Hepatocyte (in vitro differentiated cells): ENCODE results near the gene AOC1. TPM values are rescaled to one million over a fixed set of nuclear protein-coding genes. Genes with fewer than 3 reads are reported as not detected.

ENCODE experiments used
- DNase-seq: peaks from one replicate; pipeline ENCODE4 v3.0.0-alpha.2; 2016; ENCODE audit warnings: low spot score
- H2AFZ ChIP-seq: fragments of 200-600 bp; sonication (generic); 2 replicates; pipeline ENCODE4 v1.6.0; 2016; ENCODE audit warnings: antibody characterized with exemption, mild to moderate bottlenecking
- H3K27ac ChIP-seq: fragments of 200-600 bp; sonication (generic); 2 replicates; pipeline ENCODE4 v1.5.1; 2016; ENCODE audit warnings: mild to moderate bottlenecking
- H3K27me3 ChIP-seq: fragments of 200-600 bp; sonication (generic); 2 replicates; pipeline ENCODE4 v1.6.1; 2016
- H3K36me3 ChIP-seq: fragments of 200-600 bp; sonication (generic); replicated peaks from 2 replicates; pipeline ENCODE4 v1.5.1; 2016; ENCODE audit warnings: low read depth; ENCODE audit not compliant: insufficient read depth
- H3K4me1 ChIP-seq: fragments of 200-600 bp; sonication (generic); 2 replicates; pipeline ENCODE4 v1.5.1; 2016; ENCODE audit warnings: mild to moderate bottlenecking, moderate library complexity; ENCODE audit not compliant: insufficient read depth
- H3K4me2 ChIP-seq: fragments of 200-600 bp; sonication (generic); 2 replicates; pipeline ENCODE4 v1.6.0; 2016
- H3K4me3 ChIP-seq: fragments of 200-600 bp; sonication (generic); 2 replicates; pipeline ENCODE4 v1.5.1; 2016; ENCODE audit warnings: mild to moderate bottlenecking
- H3K79me2 ChIP-seq: fragments of 200-600 bp; sonication (generic); 2 replicates; pipeline ENCODE4 v1.6.0; 2017; ENCODE audit warnings: mild to moderate bottlenecking
- H3K9me2 ChIP-seq: fragments of 200-600 bp; sonication (generic); replicated peaks from 2 replicates; pipeline ENCODE4 v1.6.0; 2017; ENCODE audit warnings: mild to moderate bottlenecking; ENCODE audit not compliant: insufficient read depth
- H3K9me3 ChIP-seq: fragments of 200-600 bp; sonication (generic); 2 replicates; pipeline ENCODE4 v1.5.1; 2016; ENCODE audit warnings: low read depth, mild to moderate bottlenecking
- H4K20me1 ChIP-seq: fragments of 200-600 bp; sonication (generic); 2 replicates; pipeline ENCODE4 v1.6.0; 2016; ENCODE audit warnings: mild to moderate bottlenecking; ENCODE audit not compliant: insufficient read depth, poor library complexity, severe bottlenecking
- EZH2 ChIP-seq: fragments of 200-600 bp; sonication (generic); IDR thresholded peaks from 2 replicates; pipeline ENCODE4 v1.6.1; 2016; ENCODE audit warnings: antibody characterized with exemption, mild to moderate bottlenecking, borderline replicate concordance
- EZH2phosphoT487 ChIP-seq: fragments of 200-600 bp; sonication (generic); IDR thresholded peaks from one replicate; pipeline ENCODE4 v1.6.1; 2018; ENCODE audit warnings: antibody characterized with exemption, mild to moderate bottlenecking, low read depth, moderate library complexity; ENCODE audit not compliant: unreplicated experiment, severe bottlenecking
- WGBS: methylation state at CpG from one replicate; pipeline ENCODE4 v1.1.6; 2016; ENCODE audit warnings: low lambda C conversion rate; ENCODE audit errors: missing lambda C conversion rate; 5-methylcytosine and 5-hydroxymethylcytosine counted together
- polyA plus RNA-seq: library from polyadenylated mRNA; unstranded; fragments of >200 nt; fragmentation: Nextera tagmentation; extraction: Ambion mirVana; gene quantifications from 2 replicates; pipeline ENCODE4 v1.2.1, GENCODE V29; 2016
- total RNA-seq: library from RNA; depleted of rRNA; stranded (reverse); fragments of >200 nt; gene quantifications from 2 replicates; pipeline ENCODE4 v1.2.3, GENCODE V29; 2014
- TF ChIP-seq, protein P1 (sequence below): fragments of 200-600 bp; sonication (generic); IDR thresholded peaks from 2 replicates; pipeline ENCODE4 v1.5.1; 2016; ENCODE audit warnings: antibody characterized with exemption, mild to moderate bottlenecking; ENCODE audit not compliant: poor library complexity

The AOC1 gene
- total and polyA plus RNA-seq, 2 experiments from 2014 or later = 5.9 to 9.1 TPM

DNA sequence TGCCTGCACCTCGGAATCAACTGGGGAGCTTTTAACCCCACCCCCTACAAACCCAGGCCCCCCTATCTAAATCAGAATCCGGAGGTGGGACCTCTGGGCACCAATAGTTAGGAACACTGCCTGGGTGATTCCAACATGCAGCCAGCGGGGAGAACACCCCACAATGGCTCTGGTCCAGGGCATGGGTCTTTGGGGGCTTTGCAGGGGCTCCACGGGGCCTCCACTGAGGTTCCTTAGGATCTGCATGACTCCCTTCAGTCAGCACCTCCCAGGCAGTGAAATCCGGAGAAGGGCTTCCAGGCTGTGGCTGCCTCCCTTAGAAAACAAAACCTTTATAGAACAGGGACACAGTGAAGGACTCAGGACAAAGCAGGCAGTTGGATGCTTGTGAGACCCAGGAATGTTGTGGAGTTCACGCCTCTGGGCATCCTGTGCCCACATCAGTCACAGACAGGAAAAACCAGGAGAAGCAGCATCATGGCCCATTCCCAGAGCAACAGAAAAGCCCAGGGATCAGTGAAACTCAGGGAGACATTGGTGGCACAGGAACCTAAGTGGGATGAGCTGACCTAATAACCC, 16.5 kb upstream of the AOC1 start:
- no peaks in the 10 kb centered on the region for H3K4me1 ChIP-seq
- H3K27me3 ChIP-seq = no peaks in the 10 kb centered on the region
- H3K4me2 ChIP-seq = no peak overlapping the region
- H4K20me1 ChIP-seq = no peaks in the 10 kb centered on the region
- 85% methylated on average over 6 of the region's 6 CpGs for WGBS
- H3K4me3 ChIP-seq = no peak overlapping the region
- H3K27ac ChIP-seq = no peak overlapping the region
- no peaks in the 10 kb centered on the region for H3K9me2 ChIP-seq
- no peaks in the 10 kb centered on the region for H3K9me3 ChIP-seq
- no peaks in the 10 kb centered on the region for H3K79me2 ChIP-seq
- TF ChIP-seq, protein P1, sequence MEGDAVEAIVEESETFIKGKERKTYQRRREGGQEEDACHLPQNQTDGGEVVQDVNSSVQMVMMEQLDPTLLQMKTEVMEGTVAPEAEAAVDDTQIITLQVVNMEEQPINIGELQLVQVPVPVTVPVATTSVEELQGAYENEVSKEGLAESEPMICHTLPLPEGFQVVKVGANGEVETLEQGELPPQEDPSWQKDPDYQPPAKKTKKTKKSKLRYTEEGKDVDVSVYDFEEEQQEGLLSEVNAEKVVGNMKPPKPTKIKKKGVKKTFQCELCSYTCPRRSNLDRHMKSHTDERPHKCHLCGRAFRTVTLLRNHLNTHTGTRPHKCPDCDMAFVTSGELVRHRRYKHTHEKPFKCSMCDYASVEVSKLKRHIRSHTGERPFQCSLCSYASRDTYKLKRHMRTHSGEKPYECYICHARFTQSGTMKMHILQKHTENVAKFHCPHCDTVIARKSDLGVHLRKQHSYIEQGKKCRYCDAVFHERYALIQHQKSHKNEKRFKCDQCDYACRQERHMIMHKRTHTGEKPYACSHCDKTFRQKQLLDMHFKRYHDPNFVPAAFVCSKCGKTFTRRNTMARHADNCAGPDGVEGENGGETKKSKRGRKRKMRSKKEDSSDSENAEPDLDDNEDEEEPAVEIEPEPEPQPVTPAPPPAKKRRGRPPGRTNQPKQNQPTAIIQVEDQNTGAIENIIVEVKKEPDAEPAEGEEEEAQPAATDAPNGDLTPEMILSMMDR = no peak
- TF ChIP-seq EZH2 (no peak), EZH2phosphoT487 (no peak)
- no peaks in the 10 kb centered on the region for H3K36me3 ChIP-seq
- DNase-seq = no peak
- H2AFZ ChIP-seq = no peak overlapping the region

DNA sequence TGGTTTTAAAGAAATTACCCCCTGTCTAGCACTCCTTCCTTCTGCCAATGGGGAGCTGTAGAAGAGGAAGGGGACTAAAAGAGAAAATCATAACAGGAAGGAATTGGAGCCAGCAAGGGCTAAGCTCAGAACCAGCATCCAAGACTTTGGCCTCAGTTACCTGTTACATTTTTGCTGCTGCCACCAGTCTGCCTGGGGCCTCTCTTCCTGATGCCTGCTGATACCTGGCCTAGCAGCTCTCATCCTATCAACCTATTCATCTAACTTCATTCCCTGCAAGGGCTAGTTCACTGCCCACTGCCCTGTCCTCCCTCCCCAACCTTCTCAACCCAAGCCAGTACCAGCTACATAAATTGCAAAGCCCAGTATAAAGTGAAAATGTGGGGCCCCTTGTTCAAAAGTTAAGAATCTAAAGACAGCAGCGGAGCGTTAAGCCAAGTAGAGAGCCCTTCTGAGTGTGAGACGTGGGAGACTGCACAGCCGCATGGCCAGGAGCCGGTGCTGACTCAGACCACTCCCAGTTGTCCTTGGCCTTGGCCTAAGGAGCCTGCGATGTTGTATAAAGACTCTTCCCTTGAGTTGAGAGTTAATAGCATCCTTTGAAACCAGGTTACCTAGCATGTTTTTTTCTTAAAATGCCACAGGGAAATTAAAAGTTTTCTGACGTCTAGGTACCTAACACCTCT, 13.2 kb upstream of the AOC1 start:
- Histone ChIP-seq H3K36me3 (no peaks in the 10 kb centered on the region), H3K4me1 (no peaks in the 10 kb centered on the region), H3K4me2 (no peak overlapping the region), H3K79me2 (no peaks in the 10 kb centered on the region), H4K20me1 (no peaks in the 10 kb centered on the region), H3K4me3 (no peak overlapping the region), H2AFZ (no peak overlapping the region), H3K9me3 (no peaks in the 10 kb centered on the region), H3K9me2 (no peaks in the 10 kb centered on the region), H3K27ac (no peak overlapping the region), H3K27me3 (no peaks in the 10 kb centered on the region)
- 59% methylated on average over 7 of the region's 7 CpGs for WGBS
- DNase-seq = no peak
- TF ChIP-seq EZH2phosphoT487 = no peak

DNA sequence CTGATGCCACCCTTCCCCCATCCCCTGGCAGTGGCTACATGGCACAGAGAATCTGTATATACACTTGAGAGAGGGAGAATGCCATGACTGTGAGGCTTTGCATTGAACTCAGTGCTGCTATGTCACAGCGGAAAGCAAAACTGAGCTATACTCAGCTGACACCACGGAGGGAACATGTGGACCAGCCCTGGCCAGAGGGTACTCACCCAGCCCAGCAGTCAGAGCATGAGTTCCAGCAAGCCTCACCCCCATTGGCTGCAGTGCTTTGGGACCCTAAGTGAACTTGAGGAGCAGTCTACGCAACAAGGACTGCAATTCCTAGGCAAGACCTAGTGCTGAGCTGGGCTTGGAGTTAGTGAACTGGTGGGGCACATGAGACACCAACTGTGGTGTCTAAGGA, 10.3 kb upstream of the AOC1 start:
- TF ChIP-seq EZH2phosphoT487 = no peak
- TF ChIP-seq, protein P1 = no peak
- no peak for TF ChIP-seq EZH2

DNA sequence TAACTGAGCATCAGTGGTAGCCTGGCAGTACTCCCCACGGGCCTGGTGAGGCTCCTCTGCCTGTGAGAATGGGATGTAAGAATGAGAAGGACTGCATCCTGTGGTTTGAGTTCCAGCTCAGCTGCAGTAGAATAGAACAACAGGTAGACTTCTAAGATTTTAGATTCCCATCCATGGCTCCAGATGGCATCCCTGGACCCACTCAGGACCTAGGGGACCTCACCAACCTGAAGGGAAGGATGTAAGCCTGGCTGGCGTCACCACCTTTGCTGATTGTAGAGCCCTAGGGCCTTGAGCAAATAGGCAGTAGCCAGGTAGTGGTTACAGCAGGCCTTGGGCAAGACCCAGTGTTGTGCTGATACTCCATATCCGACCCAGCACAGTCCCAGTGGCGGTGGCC, 9.6 kb upstream of the AOC1 start:
- Histone ChIP-seq H4K20me1 (no peaks in the 10 kb centered on the region), H3K9me3 (no peaks in the 10 kb centered on the region), H3K4me2 (no peak overlapping the region), H3K27ac (no peak overlapping the region), H3K4me3 (no peak overlapping the region), H3K79me2 (no peaks in the 10 kb centered on the region), H2AFZ (no peak overlapping the region), H3K9me2 (no peaks in the 10 kb centered on the region), H3K4me1 (no peaks in the 10 kb centered on the region), H3K27me3 (no peaks in the 10 kb centered on the region), H3K36me3 (no peaks in the 10 kb centered on the region)
- 85% methylated on average over 4 of the region's 4 CpGs for WGBS
- TF ChIP-seq EZH2phosphoT487 = no peak
- TF ChIP-seq, protein P1 = no peak
- TF ChIP-seq EZH2 = no peak
- no peak for DNase-seq

More for the DNA sequence above, 10.3 kb upstream of the AOC1 start:
- WGBS = 94% methylated on average over 3 of the region's 3 CpGs
- no peak overlapping the region for H3K4me2 ChIP-seq
- no peaks in the 10 kb centered on the region for H3K9me3 ChIP-seq
- H3K4me1 ChIP-seq = no peaks in the 10 kb centered on the region
- no peaks in the 10 kb centered on the region for H4K20me1 ChIP-seq
- H3K4me3 ChIP-seq = no peak overlapping the region
- H3K79me2 ChIP-seq = no peaks in the 10 kb centered on the region
- no peak overlapping the region for H2AFZ ChIP-seq
- H3K27me3 ChIP-seq = no peaks in the 10 kb centered on the region
- no peaks in the 10 kb centered on the region for H3K36me3 ChIP-seq
- DNase-seq = no peak
- no peaks in the 10 kb centered on the region for H3K9me2 ChIP-seq
- H3K27ac ChIP-seq = no peak overlapping the region
